Liver (tissue), 3 donors: ENCODE data around the gene KANTR.

Experiments
- EGR1 ChIP-seq, 2 donors: IDR thresholded peaks; 2 replicates each; pipeline ENCODE4 v1.6.1; 2016 to 2018; ENCODE audit warnings: antibody characterized with exemption in 2 of 2, low read depth in 2 of 2
- FOXA1 ChIP-seq: IDR thresholded peaks from 2 replicates; pipeline ENCODE4 v1.6.1; 2016; ENCODE audit warnings: antibody characterized with exemption
- FOXA2 ChIP-seq: IDR thresholded peaks from 2 replicates; pipeline ENCODE4 v1.6.1; 2016; ENCODE audit warnings: antibody characterized with exemption
- HNF4G ChIP-seq: IDR thresholded peaks from 2 replicates; pipeline ENCODE4 v1.6.1; 2016; ENCODE audit warnings: antibody characterized with exemption
- JUND ChIP-seq, 2 donors: IDR thresholded peaks; 2 replicates each; pipeline ENCODE4 v1.6.1; 2016; ENCODE audit warnings: antibody characterized with exemption in 2 of 2
- RAD21 ChIP-seq, 2 donors: IDR thresholded peaks; 2 replicates each; pipeline ENCODE4 v1.6.1; 2016; ENCODE audit warnings: antibody characterized with exemption in 2 of 2, mild to moderate bottlenecking in 2 of 2
- SP1 ChIP-seq: IDR thresholded peaks from 2 replicates; pipeline ENCODE4 v1.6.1; 2018; ENCODE audit warnings: antibody characterized with exemption, mild to moderate bottlenecking
- TAF1 ChIP-seq: conservative IDR thresholded peaks from 2 replicates; pipeline ENCODE4 v1.6.1; 2016; ENCODE audit warnings: antibody characterized with exemption, mild to moderate bottlenecking
- YY1 ChIP-seq: IDR thresholded peaks from 2 replicates; pipeline ENCODE4 v1.6.1; 2016; ENCODE audit warnings: antibody characterized with exemption, mild to moderate bottlenecking
- TF ChIP-seq, protein P1 (sequence below): fragments of 150-350 bp; IDR thresholded peaks from 2 replicates; pipeline ENCODE4 v1.5.1; 2017; ENCODE audit warnings: improper control_type of control experiment, low read depth, low read length; ENCODE audit not compliant: missing input control
- TF ChIP-seq, protein P2 (sequence below): IDR thresholded peaks from 2 replicates; pipeline ENCODE4 v1.6.1; 2016; ENCODE audit warnings: antibody characterized with exemption
- TF ChIP-seq, protein P3 (sequence below): IDR thresholded peaks from 2 replicates; pipeline ENCODE4 v1.6.1; 2016; ENCODE audit warnings: antibody characterized with exemption
- TF ChIP-seq, protein P4 (sequence below): IDR thresholded peaks from 2 replicates; pipeline ENCODE4 v1.6.1; 2016; ENCODE audit warnings: antibody characterized with exemption, mild to moderate bottlenecking
- TF ChIP-seq, protein P5 (sequence below): IDR thresholded peaks from 2 replicates; pipeline ENCODE4 v1.6.1; 2016; ENCODE audit warnings: antibody characterized with exemption
- donor health status: healthy.
- donor health status: healthy.

DNA sequence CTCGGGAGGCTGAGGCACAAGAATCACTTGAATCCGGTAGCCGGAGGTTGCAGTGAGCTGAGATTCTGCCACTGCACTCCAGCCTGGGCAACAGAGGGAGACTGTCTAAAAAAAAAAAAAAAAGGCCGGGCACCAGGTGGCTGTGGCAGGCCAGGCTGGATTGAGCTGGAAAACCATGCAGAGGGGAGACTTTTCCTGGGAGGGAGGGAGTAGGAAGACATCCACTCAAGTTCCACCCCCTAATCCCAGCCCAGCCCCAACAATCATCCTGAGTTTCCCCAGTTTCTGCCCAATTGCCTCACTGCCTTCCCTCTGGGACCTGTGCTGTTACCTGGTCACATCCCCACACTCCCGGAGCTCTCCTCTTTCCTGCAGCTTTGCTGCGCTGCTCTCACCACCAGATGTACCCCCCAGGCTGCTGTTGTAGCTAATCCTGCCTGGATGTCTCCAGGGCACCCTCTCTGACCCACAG, 20.8 kb upstream of the KANTR start:
- TF ChIP-seq YY1 = no peak
- TF ChIP-seq JUND (IDR thresholded peaks at IDR 0.05) = no peak
- TF ChIP-seq, protein P1, sequence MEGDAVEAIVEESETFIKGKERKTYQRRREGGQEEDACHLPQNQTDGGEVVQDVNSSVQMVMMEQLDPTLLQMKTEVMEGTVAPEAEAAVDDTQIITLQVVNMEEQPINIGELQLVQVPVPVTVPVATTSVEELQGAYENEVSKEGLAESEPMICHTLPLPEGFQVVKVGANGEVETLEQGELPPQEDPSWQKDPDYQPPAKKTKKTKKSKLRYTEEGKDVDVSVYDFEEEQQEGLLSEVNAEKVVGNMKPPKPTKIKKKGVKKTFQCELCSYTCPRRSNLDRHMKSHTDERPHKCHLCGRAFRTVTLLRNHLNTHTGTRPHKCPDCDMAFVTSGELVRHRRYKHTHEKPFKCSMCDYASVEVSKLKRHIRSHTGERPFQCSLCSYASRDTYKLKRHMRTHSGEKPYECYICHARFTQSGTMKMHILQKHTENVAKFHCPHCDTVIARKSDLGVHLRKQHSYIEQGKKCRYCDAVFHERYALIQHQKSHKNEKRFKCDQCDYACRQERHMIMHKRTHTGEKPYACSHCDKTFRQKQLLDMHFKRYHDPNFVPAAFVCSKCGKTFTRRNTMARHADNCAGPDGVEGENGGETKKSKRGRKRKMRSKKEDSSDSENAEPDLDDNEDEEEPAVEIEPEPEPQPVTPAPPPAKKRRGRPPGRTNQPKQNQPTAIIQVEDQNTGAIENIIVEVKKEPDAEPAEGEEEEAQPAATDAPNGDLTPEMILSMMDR = no peak
- TF ChIP-seq, protein P2, sequence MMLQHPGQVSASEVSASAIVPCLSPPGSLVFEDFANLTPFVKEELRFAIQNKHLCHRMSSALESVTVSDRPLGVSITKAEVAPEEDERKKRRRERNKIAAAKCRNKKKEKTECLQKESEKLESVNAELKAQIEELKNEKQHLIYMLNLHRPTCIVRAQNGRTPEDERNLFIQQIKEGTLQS = no peak
- TF ChIP-seq, protein P3, sequence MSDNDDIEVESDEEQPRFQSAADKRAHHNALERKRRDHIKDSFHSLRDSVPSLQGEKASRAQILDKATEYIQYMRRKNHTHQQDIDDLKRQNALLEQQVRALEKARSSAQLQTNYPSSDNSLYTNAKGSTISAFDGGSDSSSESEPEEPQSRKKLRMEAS = no peak
- TF ChIP-seq RAD21 (IDR thresholded peaks at IDR 0.05) = no peak
- no peak for TF ChIP-seq TAF1
- TF ChIP-seq, protein P4, sequence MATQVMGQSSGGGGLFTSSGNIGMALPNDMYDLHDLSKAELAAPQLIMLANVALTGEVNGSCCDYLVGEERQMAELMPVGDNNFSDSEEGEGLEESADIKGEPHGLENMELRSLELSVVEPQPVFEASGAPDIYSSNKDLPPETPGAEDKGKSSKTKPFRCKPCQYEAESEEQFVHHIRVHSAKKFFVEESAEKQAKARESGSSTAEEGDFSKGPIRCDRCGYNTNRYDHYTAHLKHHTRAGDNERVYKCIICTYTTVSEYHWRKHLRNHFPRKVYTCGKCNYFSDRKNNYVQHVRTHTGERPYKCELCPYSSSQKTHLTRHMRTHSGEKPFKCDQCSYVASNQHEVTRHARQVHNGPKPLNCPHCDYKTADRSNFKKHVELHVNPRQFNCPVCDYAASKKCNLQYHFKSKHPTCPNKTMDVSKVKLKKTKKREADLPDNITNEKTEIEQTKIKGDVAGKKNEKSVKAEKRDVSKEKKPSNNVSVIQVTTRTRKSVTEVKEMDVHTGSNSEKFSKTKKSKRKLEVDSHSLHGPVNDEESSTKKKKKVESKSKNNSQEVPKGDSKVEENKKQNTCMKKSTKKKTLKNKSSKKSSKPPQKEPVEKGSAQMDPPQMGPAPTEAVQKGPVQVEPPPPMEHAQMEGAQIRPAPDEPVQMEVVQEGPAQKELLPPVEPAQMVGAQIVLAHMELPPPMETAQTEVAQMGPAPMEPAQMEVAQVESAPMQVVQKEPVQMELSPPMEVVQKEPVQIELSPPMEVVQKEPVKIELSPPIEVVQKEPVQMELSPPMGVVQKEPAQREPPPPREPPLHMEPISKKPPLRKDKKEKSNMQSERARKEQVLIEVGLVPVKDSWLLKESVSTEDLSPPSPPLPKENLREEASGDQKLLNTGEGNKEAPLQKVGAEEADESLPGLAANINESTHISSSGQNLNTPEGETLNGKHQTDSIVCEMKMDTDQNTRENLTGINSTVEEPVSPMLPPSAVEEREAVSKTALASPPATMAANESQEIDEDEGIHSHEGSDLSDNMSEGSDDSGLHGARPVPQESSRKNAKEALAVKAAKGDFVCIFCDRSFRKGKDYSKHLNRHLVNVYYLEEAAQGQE = no peak
- no peak for TF ChIP-seq HNF4G
- TF ChIP-seq EGR1 (IDR thresholded peaks at IDR 0.05; ENCODE audit: low read depth in 2 of 2) = no peak
- TF ChIP-seq, protein P5, sequence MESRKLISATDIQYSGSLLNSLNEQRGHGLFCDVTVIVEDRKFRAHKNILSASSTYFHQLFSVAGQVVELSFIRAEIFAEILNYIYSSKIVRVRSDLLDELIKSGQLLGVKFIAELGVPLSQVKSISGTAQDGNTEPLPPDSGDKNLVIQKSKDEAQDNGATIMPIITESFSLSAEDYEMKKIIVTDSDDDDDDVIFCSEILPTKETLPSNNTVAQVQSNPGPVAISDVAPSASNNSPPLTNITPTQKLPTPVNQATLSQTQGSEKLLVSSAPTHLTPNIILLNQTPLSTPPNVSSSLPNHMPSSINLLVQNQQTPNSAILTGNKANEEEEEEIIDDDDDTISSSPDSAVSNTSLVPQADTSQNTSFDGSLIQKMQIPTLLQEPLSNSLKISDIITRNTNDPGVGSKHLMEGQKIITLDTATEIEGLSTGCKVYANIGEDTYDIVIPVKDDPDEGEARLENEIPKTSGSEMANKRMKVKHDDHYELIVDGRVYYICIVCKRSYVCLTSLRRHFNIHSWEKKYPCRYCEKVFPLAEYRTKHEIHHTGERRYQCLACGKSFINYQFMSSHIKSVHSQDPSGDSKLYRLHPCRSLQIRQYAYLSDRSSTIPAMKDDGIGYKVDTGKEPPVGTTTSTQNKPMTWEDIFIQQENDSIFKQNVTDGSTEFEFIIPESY = no peak
- TF ChIP-seq FOXA1 = no peak
- no peak for TF ChIP-seq SP1
- no peak for TF ChIP-seq FOXA2
